OCI-LY1 (cell line): ENCODE data around the gene TRAPPC14.

Source experiments
- CTCF ChIP-seq: fragments of 200-600 bp; sonication (generic), shearing (Covaris generic); IDR thresholded peaks from 2 replicates; pipeline ENCODE4 v1.5.1; 2017; ENCODE audit warnings: mild to moderate bottlenecking, antibody characterized with exemption, low read length, moderate library complexity, mixed read lengths
- EZH2 ChIP-seq: fragments of 200-600 bp; sonication (generic), shearing (Covaris generic); IDR thresholded peaks from 2 replicates; pipeline ENCODE4 v1.8.0; 2017; ENCODE audit warnings: borderline replicate concordance, mixed run types, mild to moderate bottlenecking, antibody characterized with exemption, low read length, moderate library complexity, mixed read lengths

- TF ChIP-seq CTCF: no peak
- TF ChIP-seq EZH2: no peak
These were observed 38.4 kb downstream of the TRAPPC14 start for GRCh38 chr7:100119970-100120732.
